ENCODE results near the gene OPCML. TPM values are rescaled to one million over a fixed set of nuclear protein-coding genes. Genes with fewer than 3 reads are reported as not detected.

OPCML gene
- total and polyA plus RNA-seq, 2 experiments from 2014 or later, result 0.21 to 0.51 TPM

GRCh38 chr11:132463295-132464002 lies 1068.9 kb downstream of the OPCML start:
- H3K27ac ChIP-seq, result no peak overlapping the region
- H3K4me1 ChIP-seq (ENCODE audit: low read depth), result peaks cover 5% of the 10 kb centered on the region
- no peak for TF ChIP-seq CTCF (IDR thresholded peaks at IDR 0.05; ENCODE audit: low read depth, low read length)
- no peaks in the 10 kb centered on the region for H3K27me3 ChIP-seq
- H3K4me3 ChIP-seq, result no peak overlapping the region
- no peaks in the 10 kb centered on the region for H3K9me3 ChIP-seq (ENCODE audit: low read depth)
- H3K36me3 ChIP-seq, result no peaks in the 10 kb centered on the region
- no peak for DNase-seq (ENCODE audit: low read depth in 1 of 2, low spot score in 1 of 2)

- no peak for TF ChIP-seq CTCF (IDR thresholded peaks at IDR 0.05; ENCODE audit: low read depth, low read length)
- no peak overlapping the region for H3K27ac ChIP-seq
- no peaks in the 10 kb centered on the region for H3K27me3 ChIP-seq
- no peak for DNase-seq (ENCODE audit: low read depth in 1 of 2, low spot score in 1 of 2)
- no peak overlapping the region for H3K4me3 ChIP-seq
- no peaks in the 10 kb centered on the region for H3K9me3 ChIP-seq (ENCODE audit: low read depth)
- peaks cover 5% of the 10 kb centered on the region for H3K4me1 ChIP-seq (ENCODE audit: low read depth)
- H3K36me3 ChIP-seq, result no peaks in the 10 kb centered on the region
Observed at GRCh38 chr11:132459736-132460135, 1072.6 kb downstream of the OPCML start.

- no peak for TF ChIP-seq CTCF (IDR thresholded peaks at IDR 0.05; ENCODE audit: low read depth, low read length)
- DNase-seq (ENCODE audit: low read depth in 1 of 2, low spot score in 1 of 2), result no peak
Observed at GRCh38 chr11:132457445-132457844, 1074.9 kb downstream of the OPCML start.

GRCh38 chr11:132456751-132457328 lies 1075.5 kb downstream of the OPCML start:
- H3K4me3 ChIP-seq, result no peak overlapping the region
- no peak for DNase-seq (ENCODE audit: low read depth in 1 of 2, low spot score in 1 of 2)
- H3K36me3 ChIP-seq, result no peaks in the 10 kb centered on the region
- no peaks in the 10 kb centered on the region for H3K9me3 ChIP-seq (ENCODE audit: low read depth)
- H3K27me3 ChIP-seq, result no peaks in the 10 kb centered on the region
- H3K27ac ChIP-seq, result no peak overlapping the region
- no peaks in the 10 kb centered on the region for H3K4me1 ChIP-seq (ENCODE audit: low read depth)
- no peak for TF ChIP-seq CTCF (IDR thresholded peaks at IDR 0.05; ENCODE audit: low read depth, low read length)

More at GRCh38 chr11:132457445-132457844, 1074.9 kb downstream of the OPCML start:
- Histone ChIP-seq H3K27me3 (no peaks in the 10 kb centered on the region), H3K36me3 (no peaks in the 10 kb centered on the region), H3K27ac (no peak overlapping the region), H3K4me3 (no peak overlapping the region), H3K9me3 (ENCODE audit: low read depth) (no peaks in the 10 kb centered on the region), H3K4me1 (ENCODE audit: low read depth) (no peaks in the 10 kb centered on the region)

- Histone ChIP-seq H3K4me1 (ENCODE audit: low read depth) (no peaks in the 10 kb centered on the region), H3K27ac (no peak overlapping the region), H3K27me3 (no peaks in the 10 kb centered on the region), H3K4me3 (no peak overlapping the region), H3K36me3 (no peaks in the 10 kb centered on the region), H3K9me3 (ENCODE audit: low read depth) (no peaks in the 10 kb centered on the region)
- no peak for TF ChIP-seq CTCF (IDR thresholded peaks at IDR 0.05; ENCODE audit: low read depth, low read length)
- DNase-seq (ENCODE audit: low read depth in 1 of 2, low spot score in 1 of 2), result no peak
Observed at GRCh38 chr11:132455044-132455443, 1077.3 kb downstream of the OPCML start.

Measured in cardiac muscle cell (in vitro differentiated cells and primary cell).